ENCODE data around the gene TCF7L1. TPM values are rescaled to one million over a fixed set of nuclear protein-coding genes. Genes with fewer than 3 reads are reported as not detected.

The TCF7L1 gene
- total RNA-seq, 1 experiment from 2014 or later = 1.1 TPM

DNA sequence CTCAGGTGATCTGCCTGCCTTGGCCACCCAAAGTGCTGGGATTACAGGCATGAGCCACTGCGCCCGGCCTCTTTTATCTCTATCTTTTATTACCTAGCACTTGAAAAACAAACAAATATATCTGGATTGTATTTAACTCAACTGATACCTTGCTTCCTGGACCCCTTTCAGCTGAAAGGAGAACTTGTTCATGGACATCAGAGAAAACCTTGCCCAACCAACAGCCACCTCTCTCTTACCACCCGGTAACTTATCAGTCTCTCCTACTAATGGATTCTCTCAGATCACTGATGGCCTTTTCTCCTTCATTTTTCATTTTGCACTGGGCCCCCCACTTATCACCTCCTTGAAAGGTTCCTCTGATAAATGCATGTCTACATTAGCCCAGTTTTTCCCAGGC lies 214.4 kb downstream of the TCF7L1 start:
- Mint-ChIP-seq H3K9me3 (ENCODE audit: unreplicated experiment) (no peaks in the 10 kb centered on the region), H3K4me1 (ENCODE audit: insufficient read depth, unreplicated experiment) (no peaks in the 10 kb centered on the region), H3K27ac (ENCODE audit: low read depth, unreplicated experiment) (peak overlapping the region; percentile 64), H3K27me3 (ENCODE audit: insufficient read depth, unreplicated experiment) (no peaks in the 10 kb centered on the region), H3K4me3 (ENCODE audit: unreplicated experiment) (no peak overlapping the region), H3K36me3 (ENCODE audit: insufficient read depth, unreplicated experiment) (peaks cover 78% of the 10 kb centered on the region)
- no peak for TF ChIP-seq CTCF (IDR thresholded peaks at IDR 0.05; ENCODE audit: unreplicated experiment)
- POLR2A ChIA-PET = no interaction called here
- CTCF ChIA-PET = interaction anchor here (0.7 kb wide), 1 partner anchor 204 kb away, joined by 3 read pairs; no protein-coding TSS in a partner anchor
- no TSS peak for BruUV-seq (replicated peaks)
- intact Hi-C loops (cut with micrococcal nuclease) = no loop called here
- DNase-seq (ENCODE audit: unreplicated experiment) = no peak

GRCh38 chr2:85353876-85354285 lies 220.7 kb downstream of the TCF7L1 start:
- BruUV-seq (replicated peaks) = TSS peak; percentile 78

GRCh38 chr2:85354286-85355072 lies 221.3 kb downstream of the TCF7L1 start, which contains the start of the genes ELMOD3 and RETSAT:
ELMOD3 (plus strand) TSS chr2:85354769; CDS start chr2:85357199, 2,430 bp downstream.
RETSAT (minus strand) TSS chr2:85354528; CDS start chr2:85354507, 21 bp downstream.
- Mint-ChIP-seq H3K27me3 (ENCODE audit: insufficient read depth, unreplicated experiment) (no peaks in the 10 kb centered on the region), H3K27ac (ENCODE audit: low read depth, unreplicated experiment) (peak within 1 kb of the TSS; percentile 98), H3K4me1 (ENCODE audit: insufficient read depth, unreplicated experiment) (peaks cover 10% of the 10 kb centered on the region), H3K9me3 (ENCODE audit: unreplicated experiment) (no peaks in the 10 kb centered on the region), H3K36me3 (ENCODE audit: insufficient read depth, unreplicated experiment) (peaks cover 53% of the 10 kb centered on the region), H3K4me3 (ENCODE audit: unreplicated experiment) (peak within 1 kb of the TSS; percentile 97)
- POLR2A ChIA-PET = interaction anchor here (0.5 to 5.8 kb wide), 44 partner anchors 10 to 434 kb away, joined by 3 to 121 read pairs (median 4); partner anchors contain the start of genes C2orf68, GGCX, MAT2A and RNF181
- DNase-seq (ENCODE audit: unreplicated experiment) = peak; percentile 100
- CTCF ChIA-PET = interaction anchor here (0.6 to 1.8 kb wide), 8 partner anchors 8 to 781 kb away, joined by 3 to 5 read pairs (median 3); no protein-coding TSS in a partner anchor
- BruUV-seq (replicated peaks) = no TSS peak
- intact Hi-C loops (cut with micrococcal nuclease) = loop anchor here (2.0 to 5.0 kb wide), 3 partner anchors 58 to 248 kb away; partner anchors contain the start of genes CAPG and TMEM150A
- no peak for TF ChIP-seq CTCF (IDR thresholded peaks at IDR 0.05; ENCODE audit: unreplicated experiment)

More at GRCh38 chr2:85353876-85354285, 220.7 kb downstream of the TCF7L1 start:
- intact Hi-C loops (cut with micrococcal nuclease) = loop anchor here (1.0 to 5.0 kb wide), 4 partner anchors 26 to 249 kb away; partner anchors contain the start of genes CAPG and TMEM150A
- Mint-ChIP-seq H3K27me3 (ENCODE audit: insufficient read depth, unreplicated experiment) (no peaks in the 10 kb centered on the region), H3K9me3 (ENCODE audit: unreplicated experiment) (no peaks in the 10 kb centered on the region), H3K36me3 (ENCODE audit: insufficient read depth, unreplicated experiment) (peaks cover 53% of the 10 kb centered on the region), H3K4me1 (ENCODE audit: insufficient read depth, unreplicated experiment) (peaks cover 10% of the 10 kb centered on the region), H3K27ac (ENCODE audit: low read depth, unreplicated experiment) (peak overlapping the region; percentile 98), H3K4me3 (ENCODE audit: unreplicated experiment) (peak overlapping the region; percentile 97)
- POLR2A ChIA-PET = interaction anchor here (0.6 to 5.8 kb wide), 39 partner anchors 10 to 285 kb away, joined by 3 to 121 read pairs (median 4); partner anchors contain the start of genes C2orf68, GGCX, MAT2A and RNF181
- DNase-seq (ENCODE audit: unreplicated experiment) = peak; percentile 48
- CTCF ChIA-PET = interaction anchor here (0.5 to 1.8 kb wide), 8 partner anchors 23 to 780 kb away, joined by 3 to 5 read pairs (median 3); no protein-coding TSS in a partner anchor
- TF ChIP-seq CTCF (IDR thresholded peaks at IDR 0.05; ENCODE audit: unreplicated experiment) = no peak

GRCh38 chr2:85355073-85355410 lies 221.8 kb downstream of the TCF7L1 start:
- Mint-ChIP-seq H3K4me1 (ENCODE audit: insufficient read depth, unreplicated experiment) (peaks cover 10% of the 10 kb centered on the region), H3K4me3 (ENCODE audit: unreplicated experiment) (peak overlapping the region; percentile 97), H3K27me3 (ENCODE audit: insufficient read depth, unreplicated experiment) (no peaks in the 10 kb centered on the region), H3K27ac (ENCODE audit: low read depth, unreplicated experiment) (peak overlapping the region; percentile 98), H3K36me3 (ENCODE audit: insufficient read depth, unreplicated experiment) (peaks cover 55% of the 10 kb centered on the region), H3K9me3 (ENCODE audit: unreplicated experiment) (no peaks in the 10 kb centered on the region)
- no peak for TF ChIP-seq CTCF (IDR thresholded peaks at IDR 0.05; ENCODE audit: unreplicated experiment)
- DNase-seq (ENCODE audit: unreplicated experiment) = no peak
- intact Hi-C loops (cut with micrococcal nuclease) = loop anchor here (2.0 kb wide), 1 partner anchor 248 kb away; the partner anchor contains the start of gene TMEM150A
- ChIA-PET CTCF (interaction anchor here (0.6 to 1.8 kb wide), 3 partner anchors 9 to 197 kb away, joined by 3 to 5 read pairs (median 5); no protein-coding TSS in a partner anchor), POLR2A (interaction anchor here (0.5 to 5.8 kb wide), 30 partner anchors 11 to 435 kb away, joined by 3 to 121 read pairs (median 6); partner anchors contain the start of genes C2orf68, GGCX, MAT2A and RNF181)
- BruUV-seq (replicated peaks) = TSS peak; percentile 53
